Neural progenitor cell (in vitro differentiated cells): ENCODE data around the gene FGFR3.

Experiments used
- EZH2 ChIP-seq: fragments of 200-600 bp; sonication (generic); IDR thresholded peaks from 2 replicates; pipeline ENCODE4 v1.6.1; 2017; ENCODE audit warnings: antibody characterized with exemption, mild to moderate bottlenecking, moderate library complexity
- TF ChIP-seq, protein P1 (sequence below): fragments of 200-600 bp; sonication (generic); IDR thresholded peaks from 2 replicates; pipeline ENCODE4 v1.5.1; 2017; ENCODE audit warnings: antibody characterized with exemption, mild to moderate bottlenecking

DNA sequence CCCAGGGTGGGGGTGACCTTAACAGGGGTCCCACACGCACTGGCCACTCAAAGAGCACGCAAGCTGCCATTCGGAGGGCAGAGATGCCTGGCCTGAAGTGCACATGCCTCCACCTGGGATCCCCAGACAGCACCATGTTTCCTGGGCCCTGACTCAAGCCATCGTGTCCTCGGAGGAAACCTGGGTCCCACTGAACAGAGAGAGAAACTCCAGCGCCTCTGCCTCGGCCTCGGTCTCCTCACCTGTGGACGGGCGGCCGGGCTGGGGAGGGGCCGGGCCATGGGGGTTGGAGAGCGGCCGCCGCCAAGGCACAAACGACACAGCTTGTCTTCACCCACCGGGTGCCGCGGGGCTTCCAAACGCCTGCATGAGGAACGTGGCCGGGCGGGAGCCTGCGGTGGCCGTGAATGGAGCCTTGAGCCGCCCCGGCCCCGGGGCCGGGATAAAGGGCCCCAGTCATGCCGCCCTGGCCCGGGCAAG, 30.0 kb upstream of the FGFR3 start:
- TF ChIP-seq, protein P1, sequence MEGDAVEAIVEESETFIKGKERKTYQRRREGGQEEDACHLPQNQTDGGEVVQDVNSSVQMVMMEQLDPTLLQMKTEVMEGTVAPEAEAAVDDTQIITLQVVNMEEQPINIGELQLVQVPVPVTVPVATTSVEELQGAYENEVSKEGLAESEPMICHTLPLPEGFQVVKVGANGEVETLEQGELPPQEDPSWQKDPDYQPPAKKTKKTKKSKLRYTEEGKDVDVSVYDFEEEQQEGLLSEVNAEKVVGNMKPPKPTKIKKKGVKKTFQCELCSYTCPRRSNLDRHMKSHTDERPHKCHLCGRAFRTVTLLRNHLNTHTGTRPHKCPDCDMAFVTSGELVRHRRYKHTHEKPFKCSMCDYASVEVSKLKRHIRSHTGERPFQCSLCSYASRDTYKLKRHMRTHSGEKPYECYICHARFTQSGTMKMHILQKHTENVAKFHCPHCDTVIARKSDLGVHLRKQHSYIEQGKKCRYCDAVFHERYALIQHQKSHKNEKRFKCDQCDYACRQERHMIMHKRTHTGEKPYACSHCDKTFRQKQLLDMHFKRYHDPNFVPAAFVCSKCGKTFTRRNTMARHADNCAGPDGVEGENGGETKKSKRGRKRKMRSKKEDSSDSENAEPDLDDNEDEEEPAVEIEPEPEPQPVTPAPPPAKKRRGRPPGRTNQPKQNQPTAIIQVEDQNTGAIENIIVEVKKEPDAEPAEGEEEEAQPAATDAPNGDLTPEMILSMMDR = no peak
- TF ChIP-seq EZH2 = no peak
